Prostate gland (tissue), 2 donors: ENCODE measurements around the gene INTS4. TPM values are rescaled to one million over a fixed set of nuclear protein-coding genes. Genes with fewer than 3 reads are reported as not detected.

Experiments
- DNase-seq: peaks from one replicate; pipeline ENCODE4 v3.0.0-alpha.2; 2019; ENCODE audit warnings: low spot score
- H3K27ac ChIP-seq, 2 donors: fragments of 200-600 bp; sonication (generic); 2 replicates each; pipeline ENCODE4 v1.5.1; 2017 to 2019
- H3K27me3 ChIP-seq: fragments of 200-600 bp; sonication (generic); replicated peaks from 2 replicates; pipeline ENCODE4 v1.5.1; 2019; ENCODE audit not compliant: insufficient read depth
- H3K36me3 ChIP-seq, 2 donors: fragments of 200-600 bp; sonication (generic); 1 replicate in 1 of 2; 2 replicates in 1 of 2; pipeline versions ENCODE4 v1.5.1 to v1.8.1; 2017 to 2019
- H3K4me1 ChIP-seq: fragments of 200-600 bp; sonication (generic); replicated peaks from 2 replicates; pipeline ENCODE4 v1.5.1; 2019
- H3K4me3 ChIP-seq, 2 donors: fragments of 200-600 bp; sonication (generic); 2 replicates each; pipeline ENCODE4 v1.5.1; 2017 to 2019
- H3K9me3 ChIP-seq: fragments of 200-600 bp; sonication (generic); 2 replicates; pipeline ENCODE4 v1.5.1; 2017
- POLR2A ChIP-seq: fragments of 450-650 bp; IDR thresholded peaks from one replicate; pipeline ENCODE4 v1.6.1; 2016; ENCODE audit warnings: antibody characterized with exemption, mild to moderate bottlenecking
- POLR2AphosphoS5 ChIP-seq: sonication (generic); formaldehyde crosslinking; IDR thresholded peaks from one replicate; pipeline ENCODE4 v1.6.1; 2017; ENCODE audit warnings: antibody characterized with exemption
- WGBS: methylation state at CpG from one replicate; pipeline ENCODE4 v1.1.5; 2018; 5-methylcytosine and 5-hydroxymethylcytosine counted together
- intact Hi-C: fragments of 100-400 bp; cut with DNase I; formaldehyde crosslinking; loops from one replicate; pipeline ENCODE4 v1.14.2; 2022
- small RNA-seq, 2 donors: library from RNA; depleted of rRNA; stranded (forward); fragments of <200 nt; gene quantifications; one replicate each; pipeline ENCODE3, GENCODE V24; 2016
- total RNA-seq, 2 donors: library from RNA; depleted of rRNA; stranded (reverse); fragments of >200 nt; gene quantifications; one replicate each; pipeline ENCODE4 v1.1.0, GENCODE V29; 2016
- TF ChIP-seq, protein P1 (sequence below), 4 experiments: fragments of 200-600 bp in 2 of 4; fragments of 450-650 bp in 2 of 4; sonication (generic) in 2 of 4; IDR thresholded peaks; 1 replicate in 3 of 4; 2 replicates in 1 of 4; pipeline ENCODE4 v1.5.1; 2016 to 2019; ENCODE audit warnings: antibody characterized with exemption in 4 of 4, mild to moderate bottlenecking in 2 of 4, moderate library complexity in 2 of 4

Gene INTS4
- total RNA-seq, 2 donors from 2014 or later, result 30.1 to 31.0 TPM

DNA sequence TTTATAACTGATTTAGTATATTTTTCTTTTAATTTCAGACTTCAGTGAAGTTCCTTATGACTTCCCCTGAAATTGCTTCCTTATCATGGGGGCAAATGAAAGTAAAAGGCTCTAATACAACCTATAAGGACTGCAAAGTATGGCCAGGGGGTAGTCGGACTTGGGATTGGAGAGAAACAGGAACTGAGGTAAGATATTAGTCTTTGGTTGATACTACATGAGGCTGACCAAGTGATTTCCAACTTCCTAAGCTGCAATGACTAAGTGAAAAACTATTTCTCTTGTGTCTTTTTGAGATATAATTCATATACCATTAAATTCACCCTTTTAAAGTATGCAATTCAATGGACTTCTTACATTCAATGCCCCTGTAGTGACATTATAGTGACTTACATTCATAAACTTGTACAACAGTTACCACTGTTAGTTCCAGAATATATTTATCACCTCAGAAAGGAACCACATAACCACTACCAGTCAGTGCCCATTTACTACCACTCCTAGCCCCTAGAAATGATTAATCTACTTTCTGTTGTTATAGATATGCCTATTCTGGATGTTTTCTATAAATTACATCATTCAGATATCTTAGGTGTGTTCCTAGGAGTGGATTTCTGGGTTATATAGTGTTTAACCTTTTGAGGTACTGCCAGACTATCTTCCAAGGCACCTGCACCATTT, 151.9 kb downstream of the INTS4 start:
- H3K27ac ChIP-seq, result no peak overlapping the region
- H3K27me3 ChIP-seq, result no peaks in the 10 kb centered on the region
- no peak for TF ChIP-seq POLR2AphosphoS5
- TF ChIP-seq POLR2A, result no peak
- TF ChIP-seq, protein P1, sequence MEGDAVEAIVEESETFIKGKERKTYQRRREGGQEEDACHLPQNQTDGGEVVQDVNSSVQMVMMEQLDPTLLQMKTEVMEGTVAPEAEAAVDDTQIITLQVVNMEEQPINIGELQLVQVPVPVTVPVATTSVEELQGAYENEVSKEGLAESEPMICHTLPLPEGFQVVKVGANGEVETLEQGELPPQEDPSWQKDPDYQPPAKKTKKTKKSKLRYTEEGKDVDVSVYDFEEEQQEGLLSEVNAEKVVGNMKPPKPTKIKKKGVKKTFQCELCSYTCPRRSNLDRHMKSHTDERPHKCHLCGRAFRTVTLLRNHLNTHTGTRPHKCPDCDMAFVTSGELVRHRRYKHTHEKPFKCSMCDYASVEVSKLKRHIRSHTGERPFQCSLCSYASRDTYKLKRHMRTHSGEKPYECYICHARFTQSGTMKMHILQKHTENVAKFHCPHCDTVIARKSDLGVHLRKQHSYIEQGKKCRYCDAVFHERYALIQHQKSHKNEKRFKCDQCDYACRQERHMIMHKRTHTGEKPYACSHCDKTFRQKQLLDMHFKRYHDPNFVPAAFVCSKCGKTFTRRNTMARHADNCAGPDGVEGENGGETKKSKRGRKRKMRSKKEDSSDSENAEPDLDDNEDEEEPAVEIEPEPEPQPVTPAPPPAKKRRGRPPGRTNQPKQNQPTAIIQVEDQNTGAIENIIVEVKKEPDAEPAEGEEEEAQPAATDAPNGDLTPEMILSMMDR (IDR thresholded peaks at IDR 0.05), result no peak
- WGBS, result 89% methylated on average over 1 of the region's 1 CpG
- no peaks in the 10 kb centered on the region for H3K36me3 ChIP-seq
- intact Hi-C loops, result no loop called here
- H3K4me1 ChIP-seq, result no peaks in the 10 kb centered on the region
- no peak for DNase-seq
- H3K9me3 ChIP-seq, result no peaks in the 10 kb centered on the region
- H3K4me3 ChIP-seq, result no peak overlapping the region

DNA sequence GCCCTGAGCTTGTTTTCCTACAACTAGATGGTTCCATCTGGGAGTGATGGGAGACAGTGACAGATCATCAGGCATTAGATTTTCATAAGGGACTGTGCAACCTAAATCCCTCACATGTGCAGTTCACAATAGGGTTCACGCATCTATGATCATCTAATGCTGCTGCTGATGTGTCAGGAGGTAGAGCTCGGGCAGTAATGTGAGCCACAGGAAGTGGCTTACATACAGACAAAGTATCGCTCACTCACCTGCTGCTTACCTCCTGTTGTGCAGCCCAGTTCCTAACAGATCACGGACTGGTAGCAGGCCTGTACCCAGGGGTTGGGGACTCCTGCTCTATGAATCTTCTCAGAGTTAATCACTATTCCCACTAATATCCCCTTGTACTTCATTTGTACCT, 161.2 kb downstream of the INTS4 start:
- no peaks in the 10 kb centered on the region for H3K27me3 ChIP-seq
- no peaks in the 10 kb centered on the region for H3K36me3 ChIP-seq
- no peaks in the 10 kb centered on the region for H3K4me1 ChIP-seq
- H3K27ac ChIP-seq, result no peak overlapping the region
- H3K9me3 ChIP-seq, result no peaks in the 10 kb centered on the region
- intact Hi-C loops, result no loop called here
- no peak overlapping the region for H3K4me3 ChIP-seq
- WGBS, result 93% methylated on average over 4 of the region's 4 CpGs
- TF ChIP-seq POLR2AphosphoS5 (no peak), POLR2A (no peak)
- TF ChIP-seq, protein P1 (IDR thresholded peaks at IDR 0.05), result no peak
- DNase-seq, result no peak

DNA sequence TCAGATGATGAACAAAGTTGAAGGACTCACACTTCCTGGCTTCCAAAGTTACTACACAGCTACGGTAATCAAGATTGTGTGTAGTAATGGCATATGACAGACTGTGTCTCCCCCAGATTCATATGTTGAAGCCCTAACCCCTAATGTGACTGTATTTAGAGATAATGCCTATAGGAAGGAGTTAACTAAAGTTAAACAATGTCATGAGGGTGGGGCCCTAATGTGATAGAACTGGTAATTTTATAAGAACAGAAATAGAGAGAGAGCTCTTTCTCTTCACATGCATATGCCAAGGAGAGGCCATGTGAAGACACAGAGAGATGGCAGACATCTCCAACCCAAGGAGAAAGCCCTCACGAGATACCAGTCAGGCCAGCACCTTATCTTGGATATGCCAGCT, 165.5 kb downstream of the INTS4 start:
- H3K27me3 ChIP-seq, result no peaks in the 10 kb centered on the region
- H3K4me1 ChIP-seq, result no peaks in the 10 kb centered on the region
- H3K9me3 ChIP-seq, result no peaks in the 10 kb centered on the region
- TF ChIP-seq POLR2AphosphoS5 (no peak), POLR2A (no peak)
- TF ChIP-seq, protein P1 (IDR thresholded peaks at IDR 0.05), result no peak
- no peak overlapping the region for H3K4me3 ChIP-seq
- 93% methylated on average over 2 of the region's 2 CpGs for WGBS
- DNase-seq, result no peak
- H3K27ac ChIP-seq, result no peak overlapping the region
- no peaks in the 10 kb centered on the region for H3K36me3 ChIP-seq
- intact Hi-C loops, result loop anchor here (10.0 kb wide), 1 partner anchor 746 kb away; the partner anchor contains the start of gene NARS2

Small RNA genes lying within 50 kb of the gene (small RNA-seq; reads per million reads assigned to genes)
- gene AP002812.4, result 0 reads per million in 2 donors

Other genes with a start within 250 kb of the INTS4 start
- 10 to 100 TPM; 25.5 to 46.2 TPM for gene RSF1, start 173.9 kb downstream of the INTS4 start, total RNA-seq
- gene AAMDC, start 173.5 kb downstream of the INTS4 start, total RNA-seq, result 10 to 100 TPM; 27.0 to 27.5 TPM
- gene KCTD14, start 28.6 kb upstream of the INTS4 start, total RNA-seq, result 10 to 100 TPM in 1 of 2 donors, 1 to 10 TPM in 1; 3.6 to 16.8 TPM
- not detected for gene THRSP, start 69.2 kb upstream of the INTS4 start, total RNA-seq
- 100 to 1,000 TPM; 119 to 193 TPM for gene NDUFC2, start 85.2 kb upstream of the INTS4 start, total RNA-seq
- gene ALG8, start 145.0 kb upstream of the INTS4 start, total RNA-seq, result 10 to 100 TPM; 34.0 to 50.3 TPM
- 10 to 100 TPM in 1 of 2 donors, 1 to 10 TPM in 1; 7.3 to 12.2 TPM for gene KCTD21, start 194.0 kb upstream of the INTS4 start, total RNA-seq
- 10 to 100 TPM in 1 of 2 donors, 1 to 10 TPM in 1; 3.4 to 13.6 TPM for gene USP35, start 194.3 kb upstream of the INTS4 start, total RNA-seq